PFSK-1 (cell line): ENCODE measurements around the gene RABIF.

Source experiments
- FOXP2 ChIP-seq: optimal IDR thresholded peaks from 2 replicates; pipeline ENCODE3; 2011; ENCODE audit warnings: borderline replicate concordance, control low read depth, inconsistent platforms; ENCODE audit not compliant: insufficient read depth; ENCODE audit errors: extremely low read length, extremely low read depth
- POLR2AphosphoS5 ChIP-seq: IDR thresholded peaks from 2 replicates; pipeline ENCODE4 v1.6.1; 2012; ENCODE audit warnings: low read depth, mild to moderate bottlenecking, control low read depth, low read length, moderate library complexity
- REST ChIP-seq, 2 experiments: IDR thresholded peaks; 2 replicates each; pipeline versions ENCODE4 v1.6.1 to v1.8.0; 2011 to 2012; ENCODE audit warnings: low read depth in 2 of 2, low read length in 2 of 2, control low read depth in 1 of 2, inconsistent platforms in 1 of 2, mild to moderate bottlenecking in 1 of 2, moderate library complexity in 1 of 2; ENCODE audit not compliant: insufficient read depth in 1 of 2
- SIN3A ChIP-seq: IDR thresholded peaks from 2 replicates; pipeline ENCODE4 v1.6.1; 2012; ENCODE audit warnings: mild to moderate bottlenecking, low read length, moderate library complexity, borderline replicate concordance; ENCODE audit not compliant: insufficient read depth
- TAF1 ChIP-seq: IDR thresholded peaks from 2 replicates; pipeline ENCODE4 v1.6.1; 2012; ENCODE audit warnings: low read length, control low read depth, borderline replicate concordance; ENCODE audit not compliant: insufficient read depth

GRCh38 chr1:202848191-202848542 lies 40.8 kb downstream of the RABIF start:
- no peak for TF ChIP-seq REST (IDR thresholded peaks at IDR 0.05; ENCODE audit: insufficient read depth in 1 of 2, low read depth in 2 of 2, low read length in 2 of 2)
- no peak for TF ChIP-seq SIN3A
- TF ChIP-seq TAF1 = no peak
- TF ChIP-seq POLR2AphosphoS5 = no peak
- no peak for TF ChIP-seq FOXP2
